GM12878 (cell line): ENCODE measurements around the gene APBA1. TPM values are rescaled to one million over a fixed set of nuclear protein-coding genes. Genes with fewer than 3 reads are reported as not detected.

ENCODE experiments used
- ATAC-seq: fragments of 200-7000 bp; cut with Tn5 transposase; 3 replicates; pipeline ENCODE4 v1.9.1; 2020; ENCODE audit warnings: mild to moderate bottlenecking, moderate library complexity
- BruUV-seq: library from RNA; stranded (reverse); fragments of 400-500 nt; replicated peaks from 2 replicates; lab custom pipeline; 2021; lab: Mats Ljungman, UMichigan
- CTCF ChIA-PET: fragments of 300-600 bp; sonication (Branson Sonifier 250); formaldehyde crosslinking; extraction: SDS; loops from one replicate; lab custom pipeline; 2021; ENCODE audit warnings: inconsistent platforms; lab: Yijun Ruan, JAX
- POLR2A ChIA-PET: fragments of 350-600 bp; formaldehyde crosslinking; extraction: SDS; loops from one replicate; lab custom pipeline; 2021; ENCODE audit warnings: inconsistent platforms; lab: Charles Lee
- RAD21 ChIA-PET: fragments of 300-600 bp; sonication (Branson Sonifier 250); formaldehyde crosslinking; loops from one replicate; lab custom pipeline; 2023; ENCODE audit warnings: antibody characterized with exemption; ENCODE audit not compliant: unreplicated experiment; lab: Charles Lee
- SMC1A ChIA-PET: fragments of 300-600 bp; sonication (Branson Sonifier 250); formaldehyde crosslinking; loops from one replicate; lab custom pipeline; 2023; ENCODE audit not compliant: unreplicated experiment, uncharacterized antibody; lab: Charles Lee
- DNase-seq: peaks from one replicate; pipeline ENCODE4 v3.0.0-alpha.2; 2011; ENCODE audit warnings: low read depth, low spot score
- FAIRE-seq: peaks from 3 replicates; lab custom pipeline; 2011; peaks lifted over from hg19 to GRCh38; lab: Jason Lieb, UNC
- H2AFZ ChIP-seq: 2 replicates; pipeline ENCODE4 v1.6.0; 2011; ENCODE audit warnings: low read depth, low read length, control low read depth; ENCODE audit not compliant: control insufficient read depth
- H3K27ac ChIP-seq: 2 replicates; pipeline ENCODE4 v1.5.1; 2011; ENCODE audit warnings: control low read depth; ENCODE audit not compliant: control insufficient read depth, insufficient read depth
- H3K27me3 ChIP-seq, 2 experiments: replicated peaks in 1 of 2; 2 replicates each; pipeline versions ENCODE4 v1.6.0 to v1.6.1; 2011; ENCODE audit warnings: low read length in 1 of 2; ENCODE audit not compliant: control insufficient read depth in 2 of 2, insufficient read depth in 2 of 2
- H3K36me3 ChIP-seq, 2 experiments: 2 replicates each; pipeline ENCODE4 v1.5.1; 2011; ENCODE audit warnings: low read length in 1 of 2; ENCODE audit not compliant: control insufficient read depth in 2 of 2, insufficient read depth in 2 of 2
- H3K4me1 ChIP-seq: 2 replicates; pipeline ENCODE4 v1.6.1; 2011; ENCODE audit warnings: mild to moderate bottlenecking, low read length, moderate library complexity, mixed read lengths; ENCODE audit not compliant: control insufficient read depth, insufficient read depth
- H3K4me2 ChIP-seq: 2 replicates; pipeline ENCODE4 v1.6.0; 2011; ENCODE audit warnings: control low read depth; ENCODE audit not compliant: control insufficient read depth, insufficient read depth
- H3K4me3 ChIP-seq: fragments of 200-600 bp; sonication (generic); 2 replicates; pipeline ENCODE4 v1.5.1; 2016
- H3K79me2 ChIP-seq: 2 replicates; pipeline ENCODE4 v1.6.0; 2011; ENCODE audit warnings: low read length; ENCODE audit not compliant: control insufficient read depth, insufficient read depth
- H3K9ac ChIP-seq: 2 replicates; pipeline ENCODE4 v1.8.0; 2011; ENCODE audit warnings: low read length, control low read depth, mixed read lengths; ENCODE audit not compliant: control insufficient read depth, insufficient read depth
- H3K9me3 ChIP-seq: replicated peaks from 3 replicates; pipeline ENCODE4 v1.5.1; 2011; ENCODE audit warnings: mild to moderate bottlenecking, low read length; ENCODE audit not compliant: control insufficient read depth, insufficient read depth
- H4K20me1 ChIP-seq: 2 replicates; pipeline ENCODE4 v1.6.0; 2011; ENCODE audit not compliant: control insufficient read depth, insufficient read depth
- ATF7 ChIP-seq: fragments of 450-650 bp; IDR thresholded peaks from 2 replicates; pipeline ENCODE4 v1.6.1; 2016; ENCODE audit warnings: low read depth, mild to moderate bottlenecking
- EGR1 ChIP-seq, 2 experiments: IDR thresholded peaks; 1 replicate in 1 of 2; 2 replicates in 1 of 2; pipeline ENCODE4 v1.6.1; 2011 to 2012; ENCODE audit warnings: low read depth in 2 of 2, low read length in 2 of 2, borderline replicate concordance in 1 of 2, mild to moderate bottlenecking in 1 of 2, moderate library complexity in 1 of 2
- GATAD2B ChIP-seq: fragments of 450-650 bp; conservative IDR thresholded peaks from 2 replicates; pipeline ENCODE4 v1.6.1; 2017; ENCODE audit warnings: low read depth, mild to moderate bottlenecking, moderate library complexity
- IRF4 ChIP-seq: IDR thresholded peaks from 2 replicates; pipeline ENCODE4 v1.6.1; 2011; ENCODE audit warnings: low read depth, low read length
- MAX ChIP-seq: IDR thresholded peaks from 2 replicates; pipeline ENCODE4 v1.6.1; 2012; ENCODE audit warnings: low read depth, low read length, improper control_type of control experiment
- MEF2A ChIP-seq: IDR thresholded peaks from 2 replicates; pipeline ENCODE4 v1.6.1; 2011; ENCODE audit warnings: low read depth, mild to moderate bottlenecking, low read length, moderate library complexity; ENCODE audit not compliant: insufficient read depth
- NR2F1 ChIP-seq: fragments of 450-650 bp; conservative IDR thresholded peaks from 2 replicates; pipeline ENCODE4 v1.6.1; 2017; ENCODE audit warnings: mild to moderate bottlenecking
- SIX5 ChIP-seq: IDR thresholded peaks from 2 replicates; pipeline ENCODE4 v1.6.1; 2011; ENCODE audit warnings: mild to moderate bottlenecking, low read depth, low read length, moderate library complexity; ENCODE audit not compliant: severe bottlenecking
- SP1 ChIP-seq: IDR thresholded peaks from one replicate; pipeline ENCODE4 v1.6.1; 2011; ENCODE audit warnings: low read depth, low read length
- SUPT20H ChIP-seq: IDR thresholded peaks from 2 replicates; pipeline ENCODE4 v1.6.1; 2011; ENCODE audit warnings: low read depth, mild to moderate bottlenecking, low read length, moderate library complexity, borderline replicate concordance; ENCODE audit not compliant: control insufficient read depth
- TCF3 ChIP-seq: IDR thresholded peaks from 2 replicates; pipeline ENCODE4 v1.6.1; 2012; ENCODE audit warnings: low read depth, mild to moderate bottlenecking, low read length, borderline replicate concordance; ENCODE audit not compliant: insufficient read depth
- YBX1 ChIP-seq: fragments of 450-650 bp; IDR thresholded peaks from 2 replicates; pipeline ENCODE4 v1.6.1; 2016; ENCODE audit warnings: antibody characterized with exemption
- ZNF274 ChIP-seq: IDR thresholded peaks from one replicate; pipeline ENCODE4 v1.8.0; 2011; ENCODE audit not compliant: insufficient read length, insufficient read depth
- WGBS: methylation state at CpG from one replicate; pipeline ENCODE4 v1.1.6; 2016; ENCODE audit warnings: low lambda C conversion rate; ENCODE audit not compliant: insufficient replicate concordance, insufficient coverage; ENCODE audit errors: missing lambda C conversion rate; 5-methylcytosine and 5-hydroxymethylcytosine counted together
- in situ Hi-C: fragments of 300-500 bp; cut with MboI; formaldehyde crosslinking; loops from 9 replicates; pipeline ENCODE4 v1.14.3; 2018; ENCODE audit warnings: mixed read lengths
- intact Hi-C: fragments of 100-400 bp; cut with micrococcal nuclease; formaldehyde crosslinking; loops from one replicate; pipeline ENCODE4 v1.14.2; 2022; ENCODE audit not compliant: unreplicated experiment
- polyA plus RNA-seq, 11 experiments: library from polyadenylated mRNA; depleted of rRNA in 4 of 11; unstranded in 6 of 11; stranded (reverse) in 5 of 11; fragments of >200 nt; fragmentation: Nextera tagmentation in 4 of 11; fragmentation: Illumina TruSeq in 1 of 11; extraction: Ambion mirVana in 4 of 11; extraction: Trizol in 1 of 11; gene quantifications; 1 replicate in 1 of 11; 2 replicates in 10 of 11; pipeline versions ENCODE4 v1.2.1 to v1.2.3, GENCODE V29; 2011 to 2016; ENCODE audit warnings: inconsistent platforms in 2 of 11, missing spikeins in 2 of 11, low read depth in 1 of 11
- total RNA-seq, 4 experiments: library from RNA; depleted of rRNA in 3 of 4; stranded (reverse); fragments of >200 nt in 3 of 4; fragmentation: Illumina TruSeq in 1 of 4; extraction: Trizol in 1 of 4; gene quantifications; 2 replicates each; pipeline versions ENCODE4 v1.2.1 to v1.2.3, GENCODE V29; 2013 to 2021

Gene APBA1
- total and polyA plus RNA-seq, 10 of the 15 experiments (the other 5 are each of a cell fraction or from before 2014, with no cell fraction given): 0.01 to 1.3 (median 0.05) TPM; not detected in 7

GRCh38 chr9:69485466-69485865 is 186.7 kb downstream of the APBA1 start:
- intact Hi-C loops: no loop called here
- ChIA-PET SMC1A (no interaction called here), CTCF (no interaction called here), RAD21 (no interaction called here), POLR2A (no interaction called here)
- H3K4me3 ChIP-seq: no peak overlapping the region
- H2AFZ ChIP-seq: no peak overlapping the region
- BruUV-seq: no TSS peak
- H3K4me1 ChIP-seq: no peaks in the 10 kb centered on the region
- no peak for TF ChIP-seq EGR1 (IDR thresholded peaks at IDR 0.05; ENCODE audit: borderline replicate concordance in 1 of 2, low read depth in 2 of 2, low read length in 2 of 2)
- no peak for TF ChIP-seq MAX
- TF ChIP-seq SIX5: no peak
- TF ChIP-seq YBX1: no peak
- TF ChIP-seq ZNF274: no peak
- no peak for TF ChIP-seq SP1
- H3K4me2 ChIP-seq: no peak overlapping the region
- H3K9ac ChIP-seq: no peak overlapping the region
- no peaks in the 10 kb centered on the region for H3K79me2 ChIP-seq
- in situ Hi-C loops: no loop called here
- FAIRE-seq (no peak), ATAC-seq (no peak), DNase-seq (no peak)
- H3K27ac ChIP-seq: no peak overlapping the region
- no peaks in the 10 kb centered on the region; a peak in 1 of 4 replicates for H3K27me3 ChIP-seq
- no peaks in the 10 kb centered on the region for H3K36me3 ChIP-seq
- H4K20me1 ChIP-seq: no peaks in the 10 kb centered on the region
- 2% methylated on average over 4 of the region's 4 CpGs for WGBS
- H3K9me3 ChIP-seq: no peaks in the 10 kb centered on the region

- H3K4me2 ChIP-seq: no peak overlapping the region
- ChIA-PET POLR2A (no interaction called here), SMC1A (interaction anchor here (1.1 kb wide), 2 partner anchors 9 to 12 kb away, joined by 3 to 4 read pairs; no protein-coding TSS in a partner anchor), RAD21 (no interaction called here), CTCF (no interaction called here)
- H3K36me3 ChIP-seq: no peaks in the 10 kb centered on the region
- H2AFZ ChIP-seq: no peak overlapping the region
- no peak overlapping the region for H3K27ac ChIP-seq
- ATAC-seq (no peak), FAIRE-seq (no peak), DNase-seq (no peak)
- H4K20me1 ChIP-seq: no peaks in the 10 kb centered on the region
- BruUV-seq: no TSS peak
- no peaks in the 10 kb centered on the region for H3K9me3 ChIP-seq
- H3K79me2 ChIP-seq: no peaks in the 10 kb centered on the region
- H3K9ac ChIP-seq: no peak overlapping the region
- WGBS: 0% methylated on average over 2 of the region's 2 CpGs
- no peak for TF ChIP-seq NR2F1
- TF ChIP-seq IRF4: no peak
- TF ChIP-seq ATF7: no peak
- no peak for TF ChIP-seq SUPT20H
- TF ChIP-seq GATAD2B: no peak
- TF ChIP-seq TCF3: no peak
- no peak for TF ChIP-seq MEF2A
- no peaks in the 10 kb centered on the region for H3K4me1 ChIP-seq
- in situ Hi-C loops (no loop called here), intact Hi-C loops (no loop called here)
- no peak overlapping the region for H3K4me3 ChIP-seq
- H3K27me3 ChIP-seq: no peaks in the 10 kb centered on the region; a peak in 1 of 4 replicates
These were observed 188.2 kb downstream of the APBA1 start for GRCh38 chr9:69483886-69484422.
